GM12892 (cell line): ENCODE measurements around the gene PIWIL4.

Experiments
- POLR2A ChIP-seq: IDR thresholded peaks from 2 replicates; pipeline ENCODE4 v1.6.1; 2011; ENCODE audit warnings: low read depth, low read length, control low read depth
- POLR2AphosphoS5 ChIP-seq: IDR thresholded peaks from 2 replicates; pipeline ENCODE4 v1.6.1; 2011; ENCODE audit warnings: low read depth, low read length, control low read depth

GRCh38 chr11:94669023-94669422 is 101.9 kb downstream of the PIWIL4 start:
- no peak for TF ChIP-seq POLR2A
- no peak for TF ChIP-seq POLR2AphosphoS5
